Measurements from ENCODE around the gene HIRA. TPM values are rescaled to one million over a fixed set of nuclear protein-coding genes. Genes with fewer than 3 reads are reported as not detected.

The HIRA gene
- total RNA-seq, 2 donors from 2014 or later = 23.8 to 25.7 TPM

DNA sequence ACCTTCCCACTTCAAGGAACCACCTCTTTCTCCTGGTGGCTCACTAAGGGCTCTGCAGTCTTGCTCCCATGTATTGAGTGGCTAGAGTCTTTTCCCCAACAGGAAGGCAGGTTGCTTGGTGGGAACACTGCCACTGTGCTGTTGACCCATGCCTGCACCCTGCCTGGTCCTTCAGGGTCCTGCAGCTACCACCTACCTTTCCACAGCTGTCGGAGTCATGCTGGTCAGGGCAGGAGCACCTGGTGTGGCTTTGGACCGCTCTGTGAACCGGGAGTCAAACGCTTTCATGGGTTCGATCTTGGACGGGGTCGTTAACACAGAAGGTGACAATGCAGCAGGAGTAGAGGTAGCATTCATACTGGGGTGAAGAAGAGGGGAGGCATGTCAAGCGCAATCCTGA, 56.1 kb downstream of the HIRA start:
- TF ChIP-seq, protein P1, sequence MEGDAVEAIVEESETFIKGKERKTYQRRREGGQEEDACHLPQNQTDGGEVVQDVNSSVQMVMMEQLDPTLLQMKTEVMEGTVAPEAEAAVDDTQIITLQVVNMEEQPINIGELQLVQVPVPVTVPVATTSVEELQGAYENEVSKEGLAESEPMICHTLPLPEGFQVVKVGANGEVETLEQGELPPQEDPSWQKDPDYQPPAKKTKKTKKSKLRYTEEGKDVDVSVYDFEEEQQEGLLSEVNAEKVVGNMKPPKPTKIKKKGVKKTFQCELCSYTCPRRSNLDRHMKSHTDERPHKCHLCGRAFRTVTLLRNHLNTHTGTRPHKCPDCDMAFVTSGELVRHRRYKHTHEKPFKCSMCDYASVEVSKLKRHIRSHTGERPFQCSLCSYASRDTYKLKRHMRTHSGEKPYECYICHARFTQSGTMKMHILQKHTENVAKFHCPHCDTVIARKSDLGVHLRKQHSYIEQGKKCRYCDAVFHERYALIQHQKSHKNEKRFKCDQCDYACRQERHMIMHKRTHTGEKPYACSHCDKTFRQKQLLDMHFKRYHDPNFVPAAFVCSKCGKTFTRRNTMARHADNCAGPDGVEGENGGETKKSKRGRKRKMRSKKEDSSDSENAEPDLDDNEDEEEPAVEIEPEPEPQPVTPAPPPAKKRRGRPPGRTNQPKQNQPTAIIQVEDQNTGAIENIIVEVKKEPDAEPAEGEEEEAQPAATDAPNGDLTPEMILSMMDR (IDR thresholded peaks at IDR 0.05) = no peak
- no peak for DNase-seq (ENCODE audit: low spot score)
- no peak for ATAC-seq (ENCODE audit: insufficient number of reproducible peaks, low FRiP score, low read depth)
- no peak overlapping the region for H3K4me3 ChIP-seq
- H3K4me1 ChIP-seq (ENCODE audit: control insufficient read depth in 1 of 2, low read depth in 2 of 2) = no peaks in the 10 kb centered on the region
- no peak overlapping the region for H3K27ac ChIP-seq
- H3K36me3 ChIP-seq = peaks cover 50% of the 10 kb centered on the region
- no peaks in the 10 kb centered on the region for H3K27me3 ChIP-seq (replicated peaks; ENCODE audit: insufficient read depth)
- no peaks in the 10 kb centered on the region for H3K9me3 ChIP-seq

DNA sequence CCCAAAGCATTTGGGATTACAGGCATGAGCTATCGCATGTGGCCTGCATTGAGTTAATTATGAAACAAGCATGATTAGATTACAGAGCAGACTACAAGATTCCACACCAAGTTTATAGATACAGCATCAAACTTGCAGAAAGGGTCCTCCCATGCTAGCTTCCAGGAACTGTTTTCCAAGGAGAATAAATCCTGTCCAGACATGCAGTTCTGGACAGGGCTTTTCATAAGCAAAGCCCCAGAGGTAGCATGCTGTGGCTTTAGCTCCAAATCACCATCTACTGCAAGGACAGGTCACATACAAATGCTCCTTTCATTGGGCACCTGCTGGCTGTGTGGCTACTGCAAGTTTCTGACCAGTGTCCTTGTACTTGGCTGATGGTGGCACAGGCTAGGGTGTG, 57.1 kb downstream of the HIRA start:
- Histone ChIP-seq H3K27ac (no peak overlapping the region), H3K36me3 (peaks cover 54% of the 10 kb centered on the region), H3K4me1 (ENCODE audit: control insufficient read depth in 1 of 2, low read depth in 2 of 2) (no peaks in the 10 kb centered on the region), H3K4me3 (no peak overlapping the region), H3K27me3 (replicated peaks; ENCODE audit: insufficient read depth) (no peaks in the 10 kb centered on the region), H3K9me3 (no peaks in the 10 kb centered on the region)
- DNase-seq (ENCODE audit: low spot score) (no peak), ATAC-seq (ENCODE audit: insufficient number of reproducible peaks, low FRiP score, low read depth) (no peak)
- TF ChIP-seq, protein P1 (IDR thresholded peaks at IDR 0.05) = no peak

DNA sequence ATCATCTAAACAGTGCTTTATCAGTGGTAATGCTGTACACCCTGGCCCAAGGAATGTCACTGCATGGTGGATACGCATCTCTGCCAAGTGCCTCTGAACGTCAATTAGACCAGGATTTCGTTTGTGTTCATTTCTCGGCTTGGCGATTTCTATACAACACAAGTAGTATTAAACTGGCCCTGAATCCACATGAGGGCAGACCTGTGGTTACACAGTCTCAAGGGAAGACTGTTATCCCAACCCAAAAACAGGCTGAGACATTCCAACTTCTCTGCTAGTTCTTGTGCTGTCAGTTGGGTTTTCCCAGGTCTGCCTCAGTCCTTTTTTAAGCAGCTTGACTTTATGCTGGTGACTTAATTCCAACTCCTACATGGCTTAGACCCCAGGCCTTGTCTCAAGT, 58.1 kb downstream of the HIRA start:
- Histone ChIP-seq H3K9me3 (no peaks in the 10 kb centered on the region), H3K27ac (no peak overlapping the region), H3K4me1 (ENCODE audit: control insufficient read depth in 1 of 2, low read depth in 2 of 2) (no peaks in the 10 kb centered on the region), H3K4me3 (no peak overlapping the region), H3K36me3 (peaks cover 63% of the 10 kb centered on the region), H3K27me3 (replicated peaks; ENCODE audit: insufficient read depth) (no peaks in the 10 kb centered on the region)
- DNase-seq (ENCODE audit: low spot score) (no peak), ATAC-seq (ENCODE audit: insufficient number of reproducible peaks, low FRiP score, low read depth) (no peak)
- TF ChIP-seq, protein P1 (IDR thresholded peaks at IDR 0.05) = no peak

DNA sequence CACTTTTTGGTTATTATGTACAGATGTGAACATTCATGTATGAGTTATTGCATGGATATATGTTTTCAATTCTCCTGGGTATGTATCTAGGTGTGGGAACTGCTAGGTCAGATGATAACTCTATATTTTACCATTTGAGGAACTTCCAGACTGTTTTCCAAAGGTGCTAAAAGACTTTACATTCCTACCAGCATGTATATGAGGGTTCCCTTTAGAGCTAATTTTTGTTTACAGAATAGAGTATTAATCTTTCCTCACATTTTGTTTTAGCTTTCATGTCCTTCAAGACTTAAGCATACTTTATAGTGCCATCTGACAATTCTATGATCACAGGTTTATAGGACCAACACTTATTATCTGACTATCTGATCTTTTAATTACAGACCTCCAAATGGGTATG, 59.6 kb downstream of the HIRA start:
- TF ChIP-seq, protein P1 (IDR thresholded peaks at IDR 0.05) = no peak
- Histone ChIP-seq H3K4me1 (ENCODE audit: control insufficient read depth in 1 of 2, low read depth in 2 of 2) (no peaks in the 10 kb centered on the region), H3K4me3 (no peak overlapping the region), H3K9me3 (no peaks in the 10 kb centered on the region), H3K36me3 (peaks cover 60% of the 10 kb centered on the region), H3K27me3 (replicated peaks; ENCODE audit: insufficient read depth) (no peaks in the 10 kb centered on the region), H3K27ac (no peak overlapping the region)
- no peak for DNase-seq (ENCODE audit: low spot score)
- ATAC-seq (ENCODE audit: insufficient number of reproducible peaks, low FRiP score, low read depth) = no peak

DNA sequence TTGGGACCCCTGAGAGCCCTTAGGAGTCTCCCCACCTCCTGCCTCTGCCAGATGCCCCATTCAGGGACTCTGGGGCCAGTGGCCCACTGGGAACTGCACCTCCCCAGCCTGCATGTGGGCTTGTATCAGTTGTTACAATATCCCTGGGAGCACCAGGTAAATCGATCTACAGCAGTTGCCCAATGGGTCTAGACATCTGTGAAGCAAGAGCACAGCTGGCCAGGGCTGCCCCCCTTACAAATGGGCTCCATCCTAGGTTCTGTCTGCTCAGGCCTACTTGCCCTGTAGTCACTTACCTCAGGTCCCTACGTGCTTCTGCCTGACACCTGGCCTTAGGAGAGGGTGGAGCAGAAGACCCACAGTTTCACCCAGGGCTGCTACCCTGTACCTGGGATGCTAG, 62.7 kb downstream of the HIRA start:
- ATAC-seq (ENCODE audit: insufficient number of reproducible peaks, low FRiP score, low read depth) = no peak
- Histone ChIP-seq H3K4me3 (no peak overlapping the region), H3K36me3 (peaks cover 41% of the 10 kb centered on the region), H3K9me3 (no peaks in the 10 kb centered on the region), H3K27ac (no peak overlapping the region), H3K4me1 (ENCODE audit: control insufficient read depth in 1 of 2, low read depth in 2 of 2) (no peaks in the 10 kb centered on the region), H3K27me3 (replicated peaks; ENCODE audit: insufficient read depth) (no peaks in the 10 kb centered on the region)
- TF ChIP-seq, protein P1 (IDR thresholded peaks at IDR 0.05) = no peak
- no peak for DNase-seq (ENCODE audit: low spot score)
